ENCODE data around the gene GSTA5.
"Not testable (repeated sequence)": the region's sequence is repeated elsewhere in the genome, so short reads cannot be mapped to it uniquely, and the experiment has no call there.

GSTA5 gene

DNA sequence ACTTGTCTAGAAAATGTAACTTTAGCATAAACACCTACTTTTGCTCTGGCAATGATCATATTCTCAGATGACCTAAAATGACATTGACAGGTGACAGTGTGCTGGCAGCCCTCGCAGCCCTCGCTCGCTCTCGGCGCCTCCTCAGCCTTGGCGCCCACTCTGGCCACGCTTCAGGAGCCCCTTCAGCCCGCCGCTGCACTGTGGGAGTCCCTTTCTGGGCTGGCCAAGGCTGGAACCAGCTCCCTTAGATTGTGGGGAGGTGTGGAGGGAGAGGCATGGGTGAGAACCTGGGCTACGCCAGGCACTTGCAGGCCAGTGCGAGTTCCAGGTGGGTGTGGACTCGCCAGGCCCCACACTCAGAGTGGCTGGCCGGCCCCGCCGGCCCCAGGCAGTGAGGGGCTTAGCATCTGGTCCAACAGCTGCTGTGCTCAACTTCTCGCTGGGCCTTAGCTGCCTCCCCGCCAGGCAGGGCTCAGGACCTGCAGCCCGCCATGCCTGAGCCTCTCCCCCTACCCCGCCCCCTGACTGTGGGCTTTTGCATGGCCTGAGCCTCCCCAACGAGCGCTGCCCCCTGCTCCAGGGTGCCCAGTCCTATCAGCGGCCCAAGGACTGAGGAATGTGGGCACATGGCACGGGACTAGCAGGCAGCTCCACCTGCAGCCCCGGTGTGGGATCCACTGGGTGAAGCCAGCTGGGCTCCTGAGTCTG lies 54.2 kb downstream of the GSTA5 start:
- DNase-seq = no peak

DNA sequence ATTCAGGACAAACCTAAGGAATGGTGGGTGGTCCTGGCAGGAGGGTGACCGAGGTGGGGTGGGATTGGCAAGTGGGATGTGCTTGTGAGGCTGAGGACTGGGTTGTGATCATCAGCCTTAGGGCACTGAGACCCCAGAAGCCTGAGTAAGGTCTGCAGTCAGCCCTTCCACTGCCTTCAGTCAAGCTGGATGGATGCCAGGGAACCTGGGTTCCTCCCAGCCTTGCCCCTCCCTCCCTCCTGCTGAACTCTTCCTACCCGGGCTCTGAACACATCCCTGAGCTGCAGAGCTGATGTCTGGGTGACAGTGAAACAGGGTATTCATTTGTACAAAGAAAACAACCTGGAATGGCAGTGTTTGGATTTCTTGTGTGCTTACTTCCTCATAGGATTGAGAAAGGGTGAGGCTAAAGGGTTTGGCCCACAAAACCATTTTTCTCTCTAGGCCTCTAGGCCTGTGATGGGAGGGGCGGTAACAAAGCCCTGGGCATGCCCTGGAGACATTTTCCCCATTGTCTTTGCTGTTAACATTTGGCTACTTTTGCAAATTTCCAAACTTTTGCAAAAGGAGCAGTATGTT lies 57.8 kb downstream of the GSTA5 start:
- not testable (repeated sequence) for DNase-seq

DNA sequence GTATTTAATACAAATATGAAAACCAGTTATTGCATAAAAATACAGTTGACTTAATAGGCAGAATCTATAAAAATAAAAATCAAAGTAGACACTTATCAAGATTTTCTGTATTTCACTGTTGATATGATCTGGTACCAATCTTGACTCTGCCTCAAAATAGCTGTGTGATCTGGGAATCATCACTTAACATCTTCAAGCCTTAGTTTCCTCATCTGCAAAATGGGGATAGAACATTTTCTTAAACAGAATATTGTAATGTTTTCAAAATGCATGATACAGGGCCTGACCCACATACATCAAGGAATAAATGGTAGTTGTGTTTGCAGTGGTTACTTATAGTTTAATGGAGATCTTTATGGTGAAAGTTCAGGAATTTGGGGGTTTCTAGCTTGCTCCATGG lies 58.4 kb downstream of the GSTA5 start:
- not testable (repeated sequence) for DNase-seq
